Kasumi-1 (cell line): Measurements from ENCODE around the gene ELL3.
"Not testable (repeated sequence)": the region's sequence is repeated elsewhere in the genome, so short reads cannot be mapped to it uniquely, and the experiment has no call there.

ENCODE experiments used
- DNase-seq, 2 experiments: peaks; one replicate each; lab custom pipeline; 2025; lab: John Stamatoyannopoulos, UW

The ELL3 gene, protein sequence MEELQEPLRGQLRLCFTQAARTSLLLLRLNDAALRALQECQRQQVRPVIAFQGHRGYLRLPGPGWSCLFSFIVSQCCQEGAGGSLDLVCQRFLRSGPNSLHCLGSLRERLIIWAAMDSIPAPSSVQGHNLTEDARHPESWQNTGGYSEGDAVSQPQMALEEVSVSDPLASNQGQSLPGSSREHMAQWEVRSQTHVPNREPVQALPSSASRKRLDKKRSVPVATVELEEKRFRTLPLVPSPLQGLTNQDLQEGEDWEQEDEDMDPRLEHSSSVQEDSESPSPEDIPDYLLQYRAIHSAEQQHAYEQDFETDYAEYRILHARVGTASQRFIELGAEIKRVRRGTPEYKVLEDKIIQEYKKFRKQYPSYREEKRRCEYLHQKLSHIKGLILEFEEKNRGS

DNA sequence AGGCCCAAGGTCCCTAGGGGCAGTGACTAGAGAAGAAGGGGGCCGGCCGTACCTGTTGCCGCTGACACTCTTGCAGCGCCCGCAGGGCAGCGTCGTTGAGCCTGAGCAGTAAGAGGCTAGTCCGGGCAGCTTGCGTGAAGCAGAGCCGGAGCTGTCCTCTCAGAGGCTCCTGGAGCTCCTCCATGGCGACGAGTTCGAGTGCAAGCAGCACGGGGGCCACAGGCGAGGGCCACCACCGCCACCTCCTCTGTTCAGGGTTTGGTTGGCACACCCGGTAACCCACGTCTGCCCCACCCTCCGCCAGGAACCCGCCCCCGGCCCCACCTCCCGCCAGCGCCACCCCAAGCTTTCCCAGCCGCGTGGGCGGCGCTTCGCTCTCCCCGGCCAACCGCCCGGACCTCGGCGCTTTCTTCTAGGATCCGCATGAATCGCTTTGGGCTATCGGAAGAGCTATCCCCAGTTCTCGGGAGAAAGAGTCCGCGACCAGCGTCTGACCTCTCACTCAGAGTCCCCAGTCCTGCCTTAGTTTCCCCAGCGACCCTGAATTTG lies at the start of gene ELL3:
Gene ELL3, minus strand, starts transcription at position 249 of the 549 bp plus-strand sequence. Its CDS starts 65 bp downstream, at position 184.
- DNase-seq, result peak; percentile 46 to 56

DNA sequence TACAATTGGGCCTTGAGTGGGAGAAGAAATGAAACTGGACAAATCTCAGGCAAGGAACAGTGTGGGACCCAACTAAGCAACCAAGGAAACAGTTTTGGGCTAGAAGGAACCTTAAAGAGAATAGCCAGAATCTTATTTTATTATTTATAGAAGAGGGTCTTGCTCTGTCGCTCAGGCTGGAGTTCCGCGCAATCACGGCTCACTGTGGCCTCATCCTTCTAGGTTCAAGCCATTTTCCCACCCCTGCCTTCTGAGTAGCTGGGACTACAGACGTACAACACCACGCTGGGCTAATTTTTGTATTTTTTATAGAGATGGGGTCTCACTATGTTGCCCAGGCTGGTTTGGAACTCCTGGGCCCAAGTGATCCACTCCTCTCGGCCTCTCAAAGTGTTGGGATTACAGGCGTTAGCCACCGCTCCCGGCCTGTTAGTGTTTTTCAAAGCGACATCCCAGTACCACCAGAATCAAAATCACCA lies 49.3 kb upstream of the ELL3 start:
- no peak for DNase-seq

DNA sequence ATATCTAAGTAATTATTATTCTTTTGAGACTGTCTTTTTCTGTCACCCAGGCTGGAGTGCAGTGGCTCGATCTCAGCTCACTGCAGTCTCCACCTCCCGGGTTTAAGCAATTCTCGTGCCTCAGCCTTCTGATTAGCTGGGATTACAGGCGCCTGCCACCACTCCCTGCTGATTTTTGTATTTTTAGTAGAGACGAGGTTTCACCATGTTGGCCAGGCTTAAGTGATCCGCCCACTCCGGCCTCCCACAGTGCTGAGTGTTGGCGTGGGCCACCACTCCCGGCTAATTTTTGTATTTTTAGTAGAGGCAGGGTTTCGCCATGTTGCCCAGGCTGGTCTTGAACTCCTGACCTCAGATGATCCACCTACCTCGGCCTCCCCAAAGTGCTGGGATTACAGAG lies 48.5 kb upstream of the ELL3 start:
- DNase-seq, result not testable (repeated sequence)

DNA sequence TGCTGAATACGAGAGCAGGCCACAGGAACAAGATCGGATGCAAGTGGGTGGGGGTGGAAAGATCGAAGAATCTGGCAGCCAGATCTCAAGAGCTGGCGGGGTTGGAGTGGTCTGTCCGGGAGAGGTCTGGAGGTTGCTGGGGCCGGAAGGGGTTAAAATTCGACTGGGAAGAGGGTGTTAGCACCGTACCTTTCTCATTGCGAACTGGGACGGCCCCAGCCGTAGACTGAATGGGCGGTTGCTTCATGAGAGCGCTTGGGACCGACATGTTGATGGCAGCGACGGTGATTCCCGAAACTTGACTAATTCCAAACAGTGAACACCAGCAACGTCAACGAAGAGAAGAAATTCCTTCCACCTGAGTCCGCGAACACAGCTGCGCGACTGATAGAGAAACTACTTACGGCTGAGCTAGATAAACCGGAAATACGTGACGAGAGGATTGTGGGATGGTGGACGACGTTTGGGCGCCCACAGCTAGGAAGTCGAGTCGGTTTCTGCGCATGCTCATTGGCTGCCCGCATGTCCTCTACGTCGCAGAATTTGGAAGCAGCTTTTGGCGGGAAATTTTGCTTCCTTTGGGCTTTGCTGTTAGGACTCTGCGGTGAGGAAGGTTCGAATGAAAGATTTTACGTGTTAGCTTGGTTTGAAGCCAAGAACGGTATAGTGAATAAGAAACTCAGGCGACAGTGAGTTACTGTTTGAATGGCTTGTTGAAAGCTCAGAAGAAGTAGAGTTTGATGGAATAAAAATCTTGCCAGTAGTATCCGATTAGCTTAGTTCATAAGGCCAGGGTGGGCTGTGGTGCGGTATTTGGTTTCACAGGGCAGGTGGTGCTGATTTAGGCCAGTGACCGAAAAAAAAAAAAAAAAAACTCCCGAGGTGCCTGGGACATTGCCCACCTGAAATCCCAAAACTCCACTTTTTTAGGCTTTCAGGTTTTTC lies 47.8 kb upstream of the ELL3 start, which contains the start of gene MFAP1:
Gene MFAP1, minus strand, starts transcription at position 389 of the 945 bp plus-strand sequence. Its CDS starts 121 bp downstream, at position 268.
- DNase-seq, result peak; percentile 90 to 92

DNA sequence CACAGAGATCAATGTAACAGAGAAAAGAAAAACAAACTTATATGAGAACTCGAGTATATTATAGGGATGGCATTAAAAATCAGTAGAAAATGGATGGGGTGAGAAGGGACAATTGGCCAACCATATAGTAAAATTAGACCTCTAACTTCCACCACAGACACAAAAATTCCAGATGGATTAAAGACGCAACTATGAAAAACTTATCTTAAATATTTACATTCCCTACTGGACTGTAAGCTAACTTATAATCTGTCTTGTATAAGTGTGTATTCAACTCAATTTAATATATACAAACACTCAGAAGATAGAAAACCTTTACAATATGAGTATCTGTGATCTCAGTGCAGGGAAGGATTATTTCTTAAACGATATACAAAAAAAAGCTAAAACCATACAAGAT lies 44.7 kb upstream of the ELL3 start:
- DNase-seq, result no peak

DNA sequence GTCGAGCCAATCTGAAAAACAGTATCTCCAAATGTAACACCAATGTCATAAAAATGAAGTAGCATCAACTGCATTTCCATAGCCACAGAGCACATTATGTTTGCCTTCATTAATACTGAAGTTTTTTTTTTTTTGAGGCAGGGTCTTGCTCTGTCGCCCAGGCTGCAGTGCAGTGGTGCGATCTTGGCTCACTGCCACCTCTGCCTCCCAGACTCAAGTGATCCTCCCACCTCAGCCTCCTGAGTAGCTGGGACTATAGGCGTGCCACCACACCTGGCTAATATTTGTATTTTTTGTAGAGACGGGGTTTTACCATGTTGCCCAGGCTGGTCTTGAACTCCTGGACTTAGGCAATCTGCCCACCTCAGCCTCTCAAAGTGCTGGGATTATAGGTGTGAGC lies 38.3 kb upstream of the ELL3 start:
- not testable (repeated sequence) for DNase-seq

DNA sequence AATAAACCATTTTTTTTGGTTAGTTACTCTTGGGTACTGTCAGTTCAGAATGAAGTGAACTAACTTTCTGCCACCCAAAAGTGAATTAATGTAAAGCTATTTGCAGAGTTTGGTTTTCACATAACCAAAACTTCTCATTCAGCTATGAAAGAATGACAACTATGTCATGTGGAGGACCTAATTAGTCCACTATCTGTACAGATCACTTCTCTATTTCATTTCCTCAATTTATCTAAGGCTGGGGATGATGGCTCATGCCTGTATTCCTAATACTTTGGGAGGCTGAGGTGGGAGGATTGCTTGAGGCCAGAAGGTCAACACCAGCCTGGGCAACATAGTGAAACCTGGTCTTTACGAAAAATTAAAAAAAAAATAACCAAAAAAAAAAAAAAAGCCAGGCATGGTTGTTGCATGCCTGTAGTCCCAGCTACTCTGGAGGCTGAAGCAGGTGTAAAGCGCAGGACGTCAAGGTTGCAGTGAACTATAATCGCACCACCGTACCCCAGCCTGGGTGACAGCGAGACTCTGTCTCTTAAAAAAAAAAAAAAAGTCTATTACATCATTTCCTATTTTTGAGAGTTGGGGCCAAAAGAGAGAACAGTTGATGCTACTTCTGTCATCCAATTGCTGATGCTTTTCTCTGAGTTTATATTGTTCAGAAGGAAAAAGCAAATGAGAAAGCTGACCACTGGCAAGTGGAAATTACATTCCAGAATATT lies 32.4 kb upstream of the ELL3 start:
- DNase-seq, result no peak

DNA sequence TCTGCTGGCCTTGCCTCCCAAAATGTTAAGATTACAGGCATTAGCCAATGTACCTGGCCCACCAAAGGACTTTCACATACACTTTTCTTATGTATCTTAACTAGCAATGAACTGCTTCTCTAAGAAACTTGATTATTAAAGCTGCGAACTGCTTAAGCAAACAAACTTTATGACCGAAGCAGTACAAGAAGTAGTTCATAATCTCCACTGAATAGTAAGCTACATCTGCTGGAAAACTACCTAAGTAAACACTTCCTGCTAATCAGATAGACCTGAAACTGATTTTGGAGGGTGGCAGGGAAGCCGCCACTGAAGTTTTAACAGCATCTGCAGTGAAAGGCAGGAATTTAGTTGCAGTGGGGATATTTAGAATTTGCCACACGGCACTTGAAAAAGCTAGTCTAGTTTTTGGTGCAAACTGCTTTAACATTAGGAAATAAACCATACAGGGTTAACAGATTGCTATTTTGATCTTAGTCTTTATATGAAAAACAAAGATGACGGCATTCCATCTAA lies 31.7 kb upstream of the ELL3 start:
- no peak for DNase-seq

DNA sequence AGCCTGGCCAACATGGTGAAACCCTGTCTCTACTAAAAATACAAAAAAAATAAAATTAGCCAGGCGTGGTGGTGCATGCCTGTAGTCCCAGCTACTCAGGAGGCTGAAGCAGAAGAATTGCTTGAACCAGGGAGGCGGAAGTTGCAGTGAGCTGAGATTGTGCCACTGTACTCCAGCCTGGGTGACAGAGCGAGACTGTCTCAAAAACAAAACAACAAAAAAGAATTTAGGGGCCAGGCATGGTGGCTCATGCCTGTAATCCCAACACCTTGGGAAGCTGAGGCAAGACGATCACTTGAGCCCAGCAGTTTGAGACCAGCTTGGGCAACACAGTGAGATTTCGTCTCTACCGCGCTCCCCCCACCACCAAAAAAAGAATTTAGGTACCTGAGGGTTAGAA lies 25.9 kb upstream of the ELL3 start:
- not testable (repeated sequence) for DNase-seq

DNA sequence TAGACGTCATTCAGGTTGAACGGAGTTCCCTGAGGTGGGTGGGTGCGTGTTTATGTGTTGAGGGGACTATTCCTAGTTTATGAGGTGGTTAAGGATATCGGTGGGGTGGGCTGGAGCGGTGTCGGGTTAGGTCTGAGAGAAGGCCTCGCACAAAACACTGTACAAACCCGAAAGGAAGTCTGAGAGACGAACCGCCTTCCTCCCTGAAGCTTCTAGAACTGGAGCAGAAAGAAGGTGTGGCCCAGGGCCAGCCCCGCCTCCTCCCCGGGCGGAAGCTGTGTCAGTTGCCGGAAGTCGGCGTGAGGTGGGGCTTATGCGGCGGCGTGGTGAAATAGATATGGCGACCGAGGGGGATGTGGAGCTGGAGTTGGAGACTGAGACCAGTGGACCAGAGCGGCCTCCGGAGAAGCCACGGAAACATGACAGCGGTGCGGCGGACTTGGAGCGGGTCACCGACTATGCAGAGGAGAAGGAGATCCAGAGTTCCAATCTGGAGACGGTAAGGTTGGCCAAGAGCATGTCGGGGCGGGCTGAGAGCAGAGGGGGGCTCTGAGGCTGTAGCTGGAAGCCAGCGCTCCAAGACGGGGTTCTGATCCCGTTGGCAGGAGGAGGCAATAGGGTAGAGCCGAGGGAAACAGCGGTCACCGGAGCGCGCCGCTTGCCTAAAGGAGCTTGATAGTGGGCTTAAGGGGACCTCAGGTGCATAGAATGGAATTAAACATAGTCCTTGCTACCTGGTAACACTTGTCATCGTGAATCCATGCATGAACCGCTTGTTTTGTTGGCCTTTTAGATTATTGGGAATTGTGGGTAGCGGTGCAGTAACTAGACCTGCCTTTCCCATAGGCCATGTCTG lies 23.7 kb upstream of the ELL3 start, which contains the start of gene HYPK:
Gene HYPK, plus strand, starts transcription at position 314 of the 856 bp plus-strand sequence. Its CDS starts 24 bp downstream, at position 338.
- peak; percentile 69 to 78 for DNase-seq

DNA sequence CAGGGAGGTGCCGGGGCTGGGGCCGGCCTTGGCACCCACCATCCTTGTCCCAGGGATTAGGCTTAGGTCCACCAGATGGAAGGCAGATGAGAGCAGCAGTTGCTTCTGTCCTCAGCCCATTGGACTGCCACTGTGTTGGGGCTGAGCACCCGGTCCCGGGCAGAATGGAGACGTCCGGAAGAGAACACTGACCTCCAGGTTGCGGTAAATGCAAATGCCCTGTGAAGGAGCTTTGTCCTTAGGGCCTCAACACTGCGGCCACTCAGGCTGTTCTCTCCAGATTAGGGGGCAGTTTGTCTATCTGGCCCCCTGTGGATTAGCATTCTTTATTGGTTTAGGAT lies 23.1 kb upstream of the ELL3 start, which contains the start of gene SERINC4:
Gene SERINC4, minus strand, starts transcription at position 276 of the 341 bp plus-strand sequence. Its CDS starts 234 bp downstream, at position 42.
- DNase-seq, result no peak

DNA sequence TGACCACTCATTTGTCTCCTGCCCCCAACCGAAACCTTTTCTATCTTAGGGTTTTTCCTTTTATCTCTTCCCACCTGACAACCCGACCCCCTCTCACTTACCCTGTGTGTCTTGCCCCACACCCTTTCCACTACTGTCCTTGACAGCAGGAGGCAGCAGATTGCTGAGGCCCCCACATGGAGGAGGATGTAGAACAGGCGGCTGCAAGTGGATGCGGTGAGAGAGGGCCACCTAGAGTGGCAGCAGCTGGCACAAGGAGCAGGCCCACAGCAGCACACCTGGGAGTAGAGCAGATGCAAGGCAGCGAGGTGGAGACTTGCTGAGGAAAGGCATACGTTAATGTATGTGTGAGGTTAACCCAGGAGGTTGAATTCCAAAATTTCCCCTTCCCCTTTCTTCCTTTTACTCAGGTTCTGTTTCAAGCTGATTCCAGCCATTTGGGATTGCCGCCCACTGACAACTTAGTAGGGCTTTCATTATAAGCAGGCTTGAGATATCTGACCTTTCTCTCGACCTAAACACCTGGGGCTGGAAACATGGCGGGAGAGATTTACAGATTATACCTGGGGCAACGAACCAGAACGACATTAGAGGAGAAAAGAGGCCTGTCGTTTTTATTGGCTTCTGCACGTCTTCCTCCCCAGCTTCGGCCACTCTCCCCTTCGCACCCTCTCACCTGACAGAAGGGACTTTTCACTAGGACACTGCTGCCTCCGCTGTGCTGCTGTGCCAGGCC lies 22.6 kb upstream of the ELL3 start:
- DNase-seq, result no peak

DNA sequence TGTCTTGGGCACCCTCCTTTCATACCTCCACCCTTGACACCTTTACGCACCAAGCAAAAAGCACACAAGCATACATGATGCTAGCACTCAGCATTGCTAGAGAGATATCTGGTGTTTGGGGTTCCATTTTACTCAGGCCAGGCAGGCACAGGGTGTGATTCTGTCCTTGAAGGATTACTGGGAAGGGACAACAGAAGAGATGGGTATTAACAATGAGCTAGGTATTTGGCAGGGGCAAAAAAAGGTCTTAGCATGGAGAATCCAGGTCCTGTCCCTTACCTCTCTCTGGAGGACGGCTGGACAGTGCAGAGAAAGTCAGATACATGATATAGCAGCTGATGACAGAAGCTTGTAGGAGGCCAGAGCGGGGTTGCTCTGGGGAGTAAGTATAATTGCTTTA lies 19.8 kb upstream of the ELL3 start:
- DNase-seq, result no peak

DNA sequence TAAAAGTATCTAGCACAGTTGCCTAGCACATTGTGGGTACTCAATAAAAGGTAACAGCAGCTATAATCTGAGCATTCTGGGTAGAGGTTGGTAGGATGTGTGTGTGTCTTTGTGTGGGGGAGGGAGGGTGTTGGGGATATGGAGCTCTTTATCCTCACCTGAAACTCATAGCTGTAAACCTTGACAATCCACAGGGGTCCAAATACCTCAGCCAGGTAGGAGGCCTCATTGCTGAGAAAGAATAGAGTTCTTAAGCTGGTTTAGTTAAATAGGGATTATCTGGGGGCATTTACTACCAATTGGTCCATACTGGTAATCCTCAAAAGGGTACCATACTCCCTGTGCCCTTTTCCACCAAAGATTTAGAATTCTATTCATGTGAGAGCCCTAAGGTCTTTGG lies 19.2 kb upstream of the ELL3 start:
- DNase-seq, result no peak

DNA sequence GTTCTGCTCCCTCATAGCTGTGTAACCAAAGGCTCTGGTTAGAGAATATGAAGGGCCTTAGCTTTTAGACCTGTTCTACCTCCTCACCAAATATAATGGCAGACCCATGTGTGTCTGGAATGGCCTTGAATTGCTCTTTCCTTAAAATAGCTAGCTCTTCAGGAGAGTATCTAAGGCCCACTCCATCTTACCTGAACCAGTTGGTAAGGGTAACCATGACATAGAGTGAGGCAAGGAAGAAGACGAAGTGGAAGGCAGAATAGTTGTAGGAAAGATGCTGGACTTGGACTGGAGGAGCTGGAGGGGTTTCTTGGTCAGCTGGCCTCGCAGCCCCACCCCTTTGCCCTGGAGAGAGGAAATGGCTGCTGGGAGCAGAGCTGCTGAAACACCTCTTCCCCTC lies 18.4 kb upstream of the ELL3 start:
- DNase-seq, result no peak

DNA sequence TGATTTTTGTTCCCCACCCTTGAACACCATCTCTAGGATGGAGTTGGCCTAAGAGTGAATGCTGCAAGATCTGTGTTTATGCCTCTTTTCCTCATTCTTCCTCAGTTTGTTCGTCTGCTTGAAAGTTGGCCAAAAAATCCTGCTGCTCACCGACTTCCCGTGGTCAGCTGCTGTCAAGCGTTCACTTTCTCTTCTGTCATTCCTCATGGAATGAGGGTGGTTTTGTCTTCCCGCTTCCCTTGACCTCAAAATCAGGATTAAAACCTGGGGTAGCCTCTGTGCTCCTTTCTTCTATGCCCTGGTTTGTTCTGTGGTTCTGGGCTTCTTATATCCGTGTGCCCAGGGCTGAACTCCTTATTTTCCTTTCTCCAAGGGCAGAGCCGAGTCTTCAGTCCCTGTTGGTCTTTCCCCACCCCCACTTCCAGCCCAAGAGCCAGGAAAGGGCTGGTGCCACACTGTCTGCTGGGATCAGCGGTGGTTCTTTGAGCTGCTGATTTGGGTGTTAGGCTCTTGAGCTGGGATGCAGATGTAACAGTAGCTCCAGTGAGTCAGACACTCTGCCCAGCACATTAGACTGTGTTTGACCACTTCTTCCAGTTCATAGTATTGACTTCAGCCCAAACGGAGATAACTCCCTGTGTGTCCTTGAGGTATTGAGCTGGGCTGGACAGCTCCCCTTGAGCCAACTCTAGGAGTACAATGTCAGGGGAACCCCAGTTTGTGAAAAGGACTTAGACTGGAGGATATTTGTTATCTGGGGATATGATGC lies 17.7 kb upstream of the ELL3 start:
- DNase-seq, result no peak

DNA sequence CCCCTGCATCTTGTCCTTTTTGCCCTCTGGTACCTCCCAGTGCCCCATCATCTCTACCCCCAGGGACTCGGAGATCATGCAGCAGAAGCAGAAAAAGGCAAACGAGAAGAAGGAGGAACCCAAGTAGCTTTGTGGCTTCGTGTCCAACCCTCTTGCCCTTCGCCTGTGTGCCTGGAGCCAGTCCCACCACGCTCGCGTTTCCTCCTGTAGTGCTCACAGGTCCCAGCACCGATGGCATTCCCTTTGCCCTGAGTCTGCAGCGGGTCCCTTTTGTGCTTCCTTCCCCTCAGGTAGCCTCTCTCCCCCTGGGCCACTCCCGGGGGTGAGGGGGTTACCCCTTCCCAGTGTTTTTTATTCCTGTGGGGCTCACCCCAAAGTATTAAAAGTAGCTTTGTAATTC lies 16.9 kb upstream of the ELL3 start:
- DNase-seq, result no peak

DNA sequence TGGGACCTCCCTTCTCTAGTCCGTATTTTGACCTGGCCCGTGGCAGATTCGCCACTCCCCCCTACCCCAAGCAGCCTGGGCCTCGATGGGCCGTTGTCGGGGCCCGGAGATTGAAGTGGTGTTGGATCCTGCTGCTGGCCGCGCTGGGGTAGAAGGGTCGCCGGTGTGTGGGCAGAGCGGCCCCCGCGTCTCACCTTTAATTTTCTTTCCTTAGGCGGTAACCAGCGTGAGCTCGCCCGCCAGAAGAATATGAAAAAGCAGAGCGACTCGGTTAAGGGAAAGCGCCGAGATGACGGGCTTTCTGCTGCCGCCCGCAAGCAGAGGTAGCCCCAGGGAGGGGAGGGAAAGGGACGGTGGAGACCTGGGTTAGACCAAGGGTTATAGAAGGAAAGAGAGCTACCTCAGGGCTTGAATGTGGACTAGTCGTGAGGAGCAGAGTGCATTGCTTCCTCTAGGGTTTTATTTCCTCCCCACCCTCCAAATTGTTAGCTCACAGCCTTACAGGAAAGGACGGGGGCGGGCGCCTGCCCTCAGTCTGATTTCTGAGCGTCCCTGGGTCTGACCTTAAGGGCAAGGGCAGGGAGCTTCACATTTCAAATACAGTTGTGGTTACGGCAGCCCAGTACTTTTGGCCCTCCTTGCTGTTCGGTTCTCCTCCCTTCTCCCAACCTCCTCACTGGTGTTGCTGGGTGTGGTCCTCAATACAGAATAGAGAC lies 16.2 kb upstream of the ELL3 start:
- no peak for DNase-seq
